ENCODE measurements around the gene GNAT3.

- TF ChIP-seq, protein P1, sequence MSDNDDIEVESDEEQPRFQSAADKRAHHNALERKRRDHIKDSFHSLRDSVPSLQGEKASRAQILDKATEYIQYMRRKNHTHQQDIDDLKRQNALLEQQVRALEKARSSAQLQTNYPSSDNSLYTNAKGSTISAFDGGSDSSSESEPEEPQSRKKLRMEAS (IDR thresholded peaks at IDR 0.05; ENCODE audit: insufficient read depth, insufficient read length) = no peak
- no peak for TF ChIP-seq CTCF (IDR thresholded peaks at IDR 0.05; ENCODE audit: extremely low read depth in 1 of 2, insufficient read depth in 1 of 2, low read depth in 1 of 2, low read length in 2 of 2)
- TF ChIP-seq POLR2A (IDR thresholded peaks at IDR 0.05; ENCODE audit: low read depth, low read length) = no peak
- TF ChIP-seq POLR2AphosphoS5 (IDR thresholded peaks at IDR 0.05; ENCODE audit: insufficient read depth, low read depth, low read length) = no peak
These were observed 82.7 kb downstream of the GNAT3 start for GRCh38 chr7:80429181-80429580.

Measured in endothelial cell of umbilical vein (primary cell).